ENCODE measurements around the gene OPA1.

- TF ChIP-seq CTCF (conservative IDR thresholded peaks at IDR 0.05; ENCODE audit: low read length), result no peak
- TF ChIP-seq EZH2phosphoT487 (IDR thresholded peaks at IDR 0.05; ENCODE audit: borderline replicate concordance, low read depth, low read length), result no peak
These were observed 28.1 kb downstream of the OPA1 start for GRCh38 chr3:193621127-193621526.
